GM20431 (cell line): ENCODE data around the gene PRPSAP2.
"Not testable (repeated sequence)": the region's sequence is repeated elsewhere in the genome, so short reads cannot be mapped to it uniquely, and the experiment has no call there.

Experiments
- in situ Hi-C: fragments of 300-500 bp; cut with MseI, MboI; formaldehyde crosslinking; loops from one replicate; pipeline ENCODE4 v1.15.0; 2020; ENCODE audit warnings: low sequenced_read_pairs; ENCODE audit not compliant: unreplicated experiment

PRPSAP2 gene

GRCh38 chr17:18857864-18858566 lies at the start of gene PRPSAP2:
Gene PRPSAP2 (plus strand): TSS chr17:18858131. CDS start chr17:18865834, 7,703 bp downstream.
- in situ Hi-C loops = no loop called here

- in situ Hi-C loops = loop anchor here (25.0 kb wide), 1 partner anchor 121 kb away; no protein-coding TSS in a partner anchor
Observed at GRCh38 chr17:18815924-18816323, 42.0 kb upstream of the PRPSAP2 start.

GRCh38 chr17:18816489-18817371 lies 41.2 kb upstream of the PRPSAP2 start:
- in situ Hi-C loops = loop anchor here (25.0 kb wide), 1 partner anchor 121 kb away; no protein-coding TSS in a partner anchor

- in situ Hi-C loops = loop anchor here (25.0 kb wide), 1 partner anchor 116 kb away; no protein-coding TSS in a partner anchor
Observed at GRCh38 chr17:18821430-18821829, 36.5 kb upstream of the PRPSAP2 start.

GRCh38 chr17:18827613-18828012 lies 30.3 kb upstream of the PRPSAP2 start:
- in situ Hi-C loops = not testable (repeated sequence)

- in situ Hi-C loops = no loop called here
Observed at GRCh38 chr17:18848501-18848900, 9.4 kb upstream of the PRPSAP2 start.

GRCh38 chr17:18850679-18851078 lies 7.3 kb upstream of the PRPSAP2 start:
- in situ Hi-C loops = no loop called here

GRCh38 chr17:18851201-18851600 lies 6.7 kb upstream of the PRPSAP2 start:
- in situ Hi-C loops = no loop called here

GRCh38 chr17:18854956-18855355 lies 3.0 kb upstream of the PRPSAP2 start:
- in situ Hi-C loops = no loop called here

GRCh38 chr17:18855831-18856569 lies 1.9 kb upstream of the PRPSAP2 start:
- in situ Hi-C loops = no loop called here

- in situ Hi-C loops = no loop called here
Observed at GRCh38 chr17:18856570-18856915, 1.4 kb upstream of the PRPSAP2 start.

GRCh38 chr17:18858567-18859245 lies 775 bp downstream of the PRPSAP2 start:
- in situ Hi-C loops = no loop called here

GRCh38 chr17:18859256-18859655 lies 1.3 kb downstream of the PRPSAP2 start:
- in situ Hi-C loops = no loop called here

- in situ Hi-C loops = no loop called here
Observed at GRCh38 chr17:18860161-18860972, 2.4 kb downstream of the PRPSAP2 start.

- in situ Hi-C loops = no loop called here
Observed at GRCh38 chr17:18862011-18862410, 4.1 kb downstream of the PRPSAP2 start.

- in situ Hi-C loops = not testable (repeated sequence)
Observed at GRCh38 chr17:18864996-18865395, 7.1 kb downstream of the PRPSAP2 start.

- in situ Hi-C loops = no loop called here
Observed at GRCh38 chr17:18866866-18867813, 9.2 kb downstream of the PRPSAP2 start.

GRCh38 chr17:18877104-18877645 lies 19.2 kb downstream of the PRPSAP2 start:
- in situ Hi-C loops = no loop called here
